Measurements from ENCODE around the gene PCSK5.

The PCSK5 gene

GRCh38 chr9:76188905-76189304, 298.4 kb downstream of the PCSK5 start:
- no peak for DNase-seq (ENCODE audit: low read depth)
- no peak for TF ChIP-seq CTCF (conservative IDR thresholded peaks at IDR 0.05; ENCODE audit: low read depth, low read length)
- no peak overlapping the region for H3K4me3 ChIP-seq (ENCODE audit: low read depth, low read length)

GRCh38 chr9:76191493-76191892, 301.0 kb downstream of the PCSK5 start:
- TF ChIP-seq CTCF (conservative IDR thresholded peaks at IDR 0.05; ENCODE audit: low read depth, low read length), result no peak
- no peak overlapping the region for H3K4me3 ChIP-seq (ENCODE audit: low read depth, low read length)
- DNase-seq (ENCODE audit: low read depth), result no peak

- no peak for DNase-seq (ENCODE audit: low read depth)
- H3K4me3 ChIP-seq (ENCODE audit: low read depth, low read length), result no peak overlapping the region
- TF ChIP-seq CTCF (conservative IDR thresholded peaks at IDR 0.05; ENCODE audit: low read depth, low read length), result no peak
Measured at GRCh38 chr9:76192013-76192412, 301.5 kb downstream of the PCSK5 start.

- no peak overlapping the region for H3K4me3 ChIP-seq (ENCODE audit: low read depth, low read length)
- TF ChIP-seq CTCF (conservative IDR thresholded peaks at IDR 0.05; ENCODE audit: low read depth, low read length), result no peak
- DNase-seq (ENCODE audit: low read depth), result no peak
Measured at GRCh38 chr9:76194896-76195295, 304.4 kb downstream of the PCSK5 start.

GRCh38 chr9:76198336-76198735, 307.9 kb downstream of the PCSK5 start:
- no peak overlapping the region for H3K4me3 ChIP-seq (ENCODE audit: low read depth, low read length)
- DNase-seq (ENCODE audit: low read depth), result peak; percentile 72
- TF ChIP-seq CTCF (conservative IDR thresholded peaks at IDR 0.05; ENCODE audit: low read depth, low read length), result no peak

- peak; percentile 80 for DNase-seq (ENCODE audit: low read depth)
- no peak for TF ChIP-seq CTCF (conservative IDR thresholded peaks at IDR 0.05; ENCODE audit: low read depth, low read length)
- no peak overlapping the region for H3K4me3 ChIP-seq (ENCODE audit: low read depth, low read length)
Measured at GRCh38 chr9:76200315-76200714, 309.8 kb downstream of the PCSK5 start.

- TF ChIP-seq CTCF (conservative IDR thresholded peaks at IDR 0.05; ENCODE audit: low read depth, low read length), result no peak
- DNase-seq (ENCODE audit: low read depth), result no peak
- H3K4me3 ChIP-seq (ENCODE audit: low read depth, low read length), result no peak overlapping the region
Measured at GRCh38 chr9:76200745-76201144, 310.3 kb downstream of the PCSK5 start.

Measured in choroid plexus epithelial cell (primary cell).